ENCODE data around the gene DNASE1L1. TPM values are rescaled to one million over a fixed set of nuclear protein-coding genes. Genes with fewer than 3 reads are reported as not detected.

Gene DNASE1L1
- total RNA-seq, result 105 and 122 TPM in 2 replicates

GRCh38 chrX:154409222-154409871 lies at the start of gene DNASE1L1:
Gene DNASE1L1, minus strand, starts transcription at chrX:154409254. Its CDS starts 3,686 bp downstream, at chrX:154405568.

GRCh38 chrX:154458116-154458953 lies 49.3 kb upstream of the DNASE1L1 start, which contains the start of gene PLXNA3:
Gene PLXNA3, plus strand, starts transcription at chrX:154458281. Its CDS starts 1,903 bp downstream, at chrX:154460184.

GRCh38 chrX:154443992-154444754 lies 35.1 kb upstream of the DNASE1L1 start, which contains the start of gene FAM50A:
Gene FAM50A, plus strand, starts transcription at chrX:154444141. Its CDS starts 95 bp downstream, at chrX:154444236.

GRCh38 chrX:154436983-154437752 lies 28.1 kb upstream of the DNASE1L1 start, which contains the start of gene GDI1:
Gene GDI1, plus strand, starts transcription at chrX:154437154. Its CDS starts 101 bp downstream, at chrX:154437255.

GRCh38 chrX:154428176-154429171 lies 19.4 kb upstream of the DNASE1L1 start, which contains the start of gene ATP6AP1:
Gene ATP6AP1, plus strand, starts transcription at chrX:154428677. Its CDS starts 16 bp downstream, at chrX:154428693.

GRCh38 chrX:154397888-154398667 lies 11.0 kb downstream of the DNASE1L1 start, which contains the start of gene RPL10:
Gene RPL10, plus strand, starts transcription at chrX:154398377. Its CDS starts 143 bp downstream, at chrX:154398520.

GRCh38 chrX:154378799-154379568 lies 30.1 kb downstream of the DNASE1L1 start, which contains the start of gene EMD:
Gene EMD, plus strand, starts transcription at chrX:154379295. Its CDS starts 190 bp downstream, at chrX:154379485.

GRCh38 chrX:154374313-154375155 lies 34.5 kb downstream of the DNASE1L1 start, which contains the start of gene FLNA:
Gene FLNA, minus strand, starts transcription at chrX:154374634. Its CDS starts 3,389 bp downstream, at chrX:154371245.

Other genes with a start within 250 kb of the DNASE1L1 start
- gene OPN1MW, start 226.7 kb downstream of the DNASE1L1 start, total RNA-seq, result not detected in 2 replicates
- gene OPN1MW2, start 189.5 kb downstream of the DNASE1L1 start, total RNA-seq, result not detected in 2 replicates
- not detected in 2 replicates for gene OPN1MW3, start 151.7 kb downstream of the DNASE1L1 start, total RNA-seq
- gene TEX28, start 114.1 kb downstream of the DNASE1L1 start, total RNA-seq, result not detected in 2 replicates
- gene TKTL1, start 113.5 kb downstream of the DNASE1L1 start, total RNA-seq, result not detected in 2 replicates
- gene FLNA, start 34.6 kb downstream of the DNASE1L1 start, total RNA-seq, result 2,046 and 3,187 TPM in 2 replicates
- 19.9 and 20.2 TPM in 2 replicates for gene EMD, start 30.0 kb downstream of the DNASE1L1 start, total RNA-seq
- gene RPL10, start 10.9 kb downstream of the DNASE1L1 start, total RNA-seq, result 2,577 and 3,067 TPM in 2 replicates
- 13.2 and 32.1 TPM in 2 replicates for gene TAFAZZIN, start 2.3 kb upstream of the DNASE1L1 start, total RNA-seq
- 62.0 and 87.5 TPM in 2 replicates for gene ATP6AP1, start 19.4 kb upstream of the DNASE1L1 start, total RNA-seq
- 64.1 and 110 TPM in 2 replicates for gene GDI1, start 27.9 kb upstream of the DNASE1L1 start, total RNA-seq
- gene FAM50A, start 34.9 kb upstream of the DNASE1L1 start, total RNA-seq, result 83.4 and 111 TPM in 2 replicates
- 8.3 and 16.8 TPM in 2 replicates for gene PLXNA3, start 49.0 kb upstream of the DNASE1L1 start, total RNA-seq
- 10.4 and 12.2 TPM in 2 replicates for gene LAGE3, start 70.0 kb upstream of the DNASE1L1 start, total RNA-seq
- 32.7 and 47.2 TPM in 2 replicates for gene UBL4A, start 77.4 kb upstream of the DNASE1L1 start, total RNA-seq
- 8.2 and 14.5 TPM in 2 replicates for gene SLC10A3, start 81.4 kb upstream of the DNASE1L1 start, total RNA-seq
- gene FAM3A, start 107.0 kb upstream of the DNASE1L1 start, total RNA-seq, result 23.0 and 32.4 TPM in 2 replicates
- gene G6PD, start 137.6 kb upstream of the DNASE1L1 start, total RNA-seq, result 34.5 and 66.3 TPM in 2 replicates
- 12.0 and 13.6 TPM in 2 replicates for gene IKBKG, start 138.4 kb upstream of the DNASE1L1 start, total RNA-seq
- gene CTAG1A, start 175.9 kb upstream of the DNASE1L1 start, total RNA-seq, result not detected in 2 replicates
- gene CTAG1B, start 210.0 kb upstream of the DNASE1L1 start, total RNA-seq, result not detected in 2 replicates
- not detected in 2 replicates for gene CTAG2, start 244.3 kb upstream of the DNASE1L1 start, total RNA-seq

Data from endothelial cell of coronary artery (primary cell).